Upper lobe of right lung (tissue), 1 donor: Measurements from ENCODE around the gene MAP3K3. TPM values are rescaled to one million over a fixed set of nuclear protein-coding genes. Genes with fewer than 3 reads are reported as not detected.

Experiments used
- ATAC-seq: fragments of 200-7000 bp; cut with Tn5 transposase; one replicate; pipeline ENCODE4 v1.9.1; 2020; ENCODE audit warnings: mild to moderate bottlenecking, moderate library complexity
- DNase-seq: peaks from one replicate; pipeline ENCODE4 v3.0.0-alpha.2; 2020
- H3K27ac ChIP-seq: fragments of 200-600 bp; one replicate; pipeline ENCODE4 v1.8.0; 2022
- H3K27me3 ChIP-seq: fragments of 200-600 bp; one replicate; pipeline ENCODE4 v1.8.0; 2022; ENCODE audit warnings: mild to moderate bottlenecking
- H3K36me3 ChIP-seq: fragments of 200-600 bp; one replicate; pipeline ENCODE4 v1.8.0; 2022
- H3K4me1 ChIP-seq: fragments of 200-600 bp; one replicate; pipeline ENCODE4 v1.8.0; 2022
- H3K4me3 ChIP-seq: fragments of 200-600 bp; one replicate; pipeline ENCODE4 v1.8.0; 2022; ENCODE audit warnings: mild to moderate bottlenecking
- H3K9me3 ChIP-seq: fragments of 200-600 bp; one replicate; pipeline ENCODE4 v1.8.0; 2022
- CTCF ChIP-seq: fragments of 200-600 bp; IDR thresholded peaks from one replicate; pipeline ENCODE4 v1.8.0; 2022; ENCODE audit warnings: antibody characterized with exemption
- intact Hi-C: fragments of 100-400 bp; cut with DNase I; formaldehyde crosslinking; loops from one replicate; pipeline ENCODE4 v1.11.0; 2022
- total RNA-seq: library from RNA; stranded (reverse); fragmentation: NEBNext Ultra II Directional; extraction: Animal tissue kit (Norgen Biotek cat#: 25700); gene quantifications from one replicate; pipeline ENCODE4 v1.2.1, GENCODE V29; 2021
- donor health status: DM: no; HTN: yes; CAD: no; lungs with severe emphysema.

MAP3K3 gene
- total RNA-seq, 1 donor from 2014 or later = 57.5 TPM

GRCh38 chr17:63587770-63588169 is 34.4 kb upstream of the MAP3K3 start:
- DNase-seq (no peak), ATAC-seq (no peak)
- intact Hi-C loops = no loop called here
- no peaks in the 10 kb centered on the region for H3K4me1 ChIP-seq
- H3K4me3 ChIP-seq = no peak overlapping the region
- H3K27ac ChIP-seq = no peak overlapping the region
- H3K9me3 ChIP-seq = no peaks in the 10 kb centered on the region
- no peak for TF ChIP-seq CTCF
- peaks cover 92% of the 10 kb centered on the region for H3K36me3 ChIP-seq
- H3K27me3 ChIP-seq = no peaks in the 10 kb centered on the region

- no peak for ATAC-seq
- peaks cover 82% of the 10 kb centered on the region for H3K36me3 ChIP-seq
- DNase-seq = no peak
- H3K27ac ChIP-seq = no peak overlapping the region
- H3K4me1 ChIP-seq = no peaks in the 10 kb centered on the region
- H3K27me3 ChIP-seq = no peaks in the 10 kb centered on the region
- H3K9me3 ChIP-seq = no peaks in the 10 kb centered on the region
- TF ChIP-seq CTCF = no peak
- no peak overlapping the region for H3K4me3 ChIP-seq
- intact Hi-C loops = no loop called here
Observed at GRCh38 chr17:63588797-63589196, 33.4 kb upstream of the MAP3K3 start.

- Histone ChIP-seq H3K9me3 (no peaks in the 10 kb centered on the region), H3K4me1 (no peaks in the 10 kb centered on the region), H3K4me3 (no peak overlapping the region), H3K36me3 (peaks cover 79% of the 10 kb centered on the region), H3K27ac (no peak overlapping the region), H3K27me3 (no peaks in the 10 kb centered on the region)
- intact Hi-C loops = no loop called here
- DNase-seq (no peak), ATAC-seq (no peak)
- TF ChIP-seq CTCF = no peak
Observed at GRCh38 chr17:63589646-63590045, 32.6 kb upstream of the MAP3K3 start.

- no peak for TF ChIP-seq CTCF
- DNase-seq (no peak), ATAC-seq (no peak)
- intact Hi-C loops = no loop called here
- Histone ChIP-seq H3K27me3 (no peaks in the 10 kb centered on the region), H3K36me3 (peaks cover 57% of the 10 kb centered on the region), H3K9me3 (no peaks in the 10 kb centered on the region), H3K27ac (no peak overlapping the region), H3K4me3 (no peak overlapping the region), H3K4me1 (no peaks in the 10 kb centered on the region)
Observed at GRCh38 chr17:63592797-63593196, 29.4 kb upstream of the MAP3K3 start.

GRCh38 chr17:63595132-63595531 is 27.1 kb upstream of the MAP3K3 start:
- TF ChIP-seq CTCF = no peak
- H3K27me3 ChIP-seq = no peaks in the 10 kb centered on the region
- intact Hi-C loops = no loop called here
- no peaks in the 10 kb centered on the region for H3K9me3 ChIP-seq
- H3K27ac ChIP-seq = no peak overlapping the region
- peaks cover 3% of the 10 kb centered on the region for H3K4me1 ChIP-seq
- ATAC-seq (no peak), DNase-seq (no peak)
- H3K4me3 ChIP-seq = no peak overlapping the region
- peaks cover 33% of the 10 kb centered on the region for H3K36me3 ChIP-seq
